Stimulated activated naive CD4-positive, alpha-beta T cell (primary cell): ENCODE results near the gene INTS14.

Experiments used
- DNase-seq, 6 experiments: peaks; one replicate each; lab custom pipeline; 2025; lab: John Stamatoyannopoulos, UW

Gene INTS14

GRCh38 chr15:65610871-65611718 is at the start of gene INTS14:
Gene INTS14, minus strand, starts transcription at chr15:65611131. Its CDS starts 3,751 bp downstream, at chr15:65607380.
- DNase-seq: peak; percentile 53 to 87 (median 81)

GRCh38 chr15:65659502-65660052 is 48.6 kb upstream of the INTS14 start:
- DNase-seq: no peak

- no peak for DNase-seq
These were observed 44.5 kb upstream of the INTS14 start for GRCh38 chr15:65655457-65655856.

DNA sequence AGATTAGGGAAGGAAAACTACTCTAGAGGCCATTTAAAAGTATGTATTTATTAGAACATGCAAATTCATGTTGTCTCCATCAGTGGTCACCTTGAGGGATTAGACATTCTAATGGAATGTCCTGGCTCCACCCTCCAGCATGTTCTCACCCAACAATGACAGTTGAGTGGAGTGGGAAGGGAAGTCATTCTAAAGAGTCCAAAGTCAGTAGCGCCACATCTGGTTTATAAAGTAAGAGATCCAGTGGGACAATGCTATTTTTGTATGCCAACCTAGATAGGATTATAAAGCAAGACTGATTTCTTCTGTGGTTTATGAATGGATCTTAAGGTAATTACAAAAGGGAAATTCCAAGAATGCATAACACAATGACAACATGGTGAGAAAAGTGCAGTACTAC is 44.1 kb upstream of the INTS14 start:
- DNase-seq: no peak

- DNase-seq: no peak
These were observed 43.0 kb upstream of the INTS14 start for GRCh38 chr15:65653801-65654521.

DNA sequence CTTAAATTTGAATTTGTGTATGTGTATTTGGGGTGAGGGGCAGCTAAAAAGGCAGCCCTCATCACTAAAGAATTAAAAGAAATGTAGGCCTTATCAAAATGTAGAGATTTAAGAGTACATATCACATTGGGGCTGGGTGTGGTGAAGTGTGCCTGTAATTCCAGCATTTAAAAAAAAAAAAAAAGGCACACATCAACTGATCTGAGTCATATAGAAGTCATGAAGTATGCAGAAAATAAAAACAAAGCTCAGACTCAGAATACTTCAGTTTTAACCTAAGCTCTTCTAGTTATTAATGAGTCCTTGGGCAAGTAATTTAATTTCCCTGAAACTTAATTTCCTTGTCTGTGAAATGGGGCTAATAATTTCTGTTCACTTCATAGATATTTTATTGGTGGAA is 42.4 kb upstream of the INTS14 start:
- DNase-seq: no peak

- DNase-seq: no peak
These were observed 41.2 kb upstream of the INTS14 start for GRCh38 chr15:65651831-65652749.

- DNase-seq: no peak
These were observed 40.1 kb upstream of the INTS14 start for GRCh38 chr15:65651042-65651322.

- no peak for DNase-seq
These were observed 39.5 kb upstream of the INTS14 start for GRCh38 chr15:65650312-65651041.

GRCh38 chr15:65646486-65646885 is 35.6 kb upstream of the INTS14 start:
- no peak for DNase-seq

DNA sequence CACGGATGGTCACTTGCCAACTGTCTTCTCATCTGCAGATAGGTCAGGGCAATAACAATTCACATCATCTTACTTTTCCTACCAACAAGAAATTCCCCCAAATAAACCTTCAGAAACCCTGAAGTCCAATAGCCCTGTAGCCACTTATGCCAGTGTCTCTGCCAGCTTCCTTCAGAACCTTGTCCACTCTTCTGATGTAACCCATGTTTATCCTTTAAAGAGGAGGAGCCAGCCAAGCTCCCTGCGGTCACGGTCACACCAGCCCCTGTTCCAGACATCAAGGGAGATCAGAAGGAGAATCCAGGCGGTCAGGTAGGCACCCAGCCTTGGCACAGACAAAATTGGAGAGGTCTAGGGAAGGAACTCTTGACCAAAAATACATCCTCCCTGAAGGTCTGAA is 34.5 kb upstream of the INTS14 start:
- no peak for DNase-seq

DNA sequence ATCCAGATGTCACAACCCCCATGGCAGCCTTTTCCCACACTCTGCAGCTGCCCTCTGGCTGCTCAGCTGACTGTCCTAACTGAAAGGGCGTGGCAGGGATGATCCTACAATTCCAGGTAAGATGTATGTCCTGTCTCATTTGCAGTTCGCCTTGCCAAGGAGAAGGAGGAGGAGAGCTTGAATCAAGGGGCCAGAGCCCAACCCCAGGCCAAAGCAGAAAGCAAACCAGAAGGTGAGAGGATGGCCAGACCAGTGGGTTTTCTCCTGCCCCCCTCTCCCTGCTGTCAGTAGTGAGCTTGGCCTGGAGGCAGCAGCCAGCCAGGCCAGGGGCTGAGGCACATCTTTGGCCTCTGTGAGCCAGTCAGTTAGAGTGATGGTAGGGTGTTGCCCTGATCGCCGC is 33.4 kb upstream of the INTS14 start:
- DNase-seq: no peak

- DNase-seq: no peak
These were observed 31.7 kb upstream of the INTS14 start for GRCh38 chr15:65642594-65642993.

DNA sequence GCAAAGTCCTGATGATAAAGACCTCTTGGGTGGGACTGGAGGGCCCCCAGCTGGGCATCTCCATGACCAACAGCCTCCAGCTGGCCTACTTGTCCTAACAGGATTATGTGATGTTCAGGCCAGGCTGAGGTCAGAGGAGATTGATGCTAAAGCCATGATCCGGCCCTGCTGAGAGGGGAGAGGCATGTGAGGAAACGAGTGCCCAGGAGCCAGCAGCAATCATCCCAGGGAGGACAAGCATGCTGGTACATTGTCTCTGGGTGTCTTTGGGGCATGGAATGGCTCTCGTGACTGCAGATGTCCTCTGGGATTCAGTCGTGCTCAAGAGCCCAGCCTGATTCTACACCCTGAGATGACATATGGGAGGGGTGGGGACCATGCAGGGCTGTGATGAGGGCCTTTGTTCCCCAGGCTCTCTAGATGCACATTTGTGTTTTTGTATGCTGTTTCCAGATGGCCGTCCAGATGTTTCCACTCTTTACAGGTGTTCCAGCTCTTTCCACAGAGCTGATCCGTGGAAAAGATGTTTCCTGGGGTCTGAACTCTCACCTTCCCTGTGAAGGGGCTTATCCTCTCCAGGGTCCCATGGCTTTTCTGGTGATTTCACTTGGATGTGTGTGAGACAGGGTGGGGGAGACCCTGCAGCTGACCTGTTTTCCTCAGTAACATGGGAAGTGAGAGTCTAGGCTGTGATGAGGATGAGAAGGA is 31.0 kb upstream of the INTS14 start:
- no peak for DNase-seq

DNA sequence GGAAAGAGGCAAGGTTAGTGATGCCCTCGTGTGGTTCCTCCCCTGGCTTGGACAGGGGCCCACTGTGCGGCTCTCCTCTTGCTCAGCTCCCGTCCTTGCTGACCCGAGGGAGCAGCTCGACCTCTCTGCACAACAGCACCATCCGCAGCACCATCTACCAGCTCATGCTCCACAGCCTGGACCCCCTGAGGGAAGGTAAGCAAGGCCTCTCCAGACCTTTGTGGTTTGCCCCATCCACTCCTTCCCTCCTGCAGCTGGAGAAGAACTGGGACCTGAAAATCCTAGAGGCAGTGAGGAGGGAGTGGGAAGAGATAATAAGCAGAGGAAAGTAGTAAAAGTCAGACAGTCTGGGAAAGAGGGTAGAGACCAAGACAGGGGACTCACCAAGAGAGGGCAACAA is 28.6 kb upstream of the INTS14 start:
- no peak for DNase-seq

- DNase-seq: peak in 5 of 6 experiments; percentile 22 to 76 (median 52)
These were observed 27.8 kb upstream of the INTS14 start for GRCh38 chr15:65638681-65639089.

GRCh38 chr15:65638109-65638508 is 27.2 kb upstream of the INTS14 start:
- no peak for DNase-seq

GRCh38 chr15:65634356-65634755 is 23.4 kb upstream of the INTS14 start:
- no peak for DNase-seq

GRCh38 chr15:65633752-65634151 is 22.8 kb upstream of the INTS14 start:
- no peak for DNase-seq

DNA sequence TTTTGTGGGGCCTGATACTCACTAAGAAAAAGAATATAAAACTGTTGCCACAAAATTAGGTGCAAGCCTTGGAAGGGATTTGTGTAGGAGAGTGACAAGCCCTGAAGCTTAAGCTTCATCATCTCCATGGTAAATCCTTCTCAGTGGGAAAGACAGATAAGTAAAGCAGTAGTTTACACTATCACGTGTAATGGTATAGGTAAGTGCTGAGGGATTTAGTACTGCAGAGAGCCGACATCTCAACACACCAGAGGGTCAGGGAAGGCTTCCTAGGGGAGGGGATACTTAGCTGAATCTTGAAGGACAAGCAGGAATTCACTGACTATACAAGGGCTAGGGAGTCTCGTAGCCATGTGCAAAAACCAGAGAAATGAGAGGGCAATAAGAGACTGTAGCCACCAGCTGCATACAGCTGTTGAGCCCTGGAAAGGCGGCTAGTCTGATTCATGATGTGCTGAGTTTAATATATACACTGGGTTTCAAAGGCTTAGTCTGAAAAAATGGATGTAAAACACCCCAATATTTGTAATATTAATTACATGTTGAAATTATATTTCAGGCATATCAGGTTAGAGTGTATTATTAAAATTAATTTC is 21.9 kb upstream of the INTS14 start:
- no peak for DNase-seq
